ENCODE results near the gene KTN1.

The KTN1 gene

DNA sequence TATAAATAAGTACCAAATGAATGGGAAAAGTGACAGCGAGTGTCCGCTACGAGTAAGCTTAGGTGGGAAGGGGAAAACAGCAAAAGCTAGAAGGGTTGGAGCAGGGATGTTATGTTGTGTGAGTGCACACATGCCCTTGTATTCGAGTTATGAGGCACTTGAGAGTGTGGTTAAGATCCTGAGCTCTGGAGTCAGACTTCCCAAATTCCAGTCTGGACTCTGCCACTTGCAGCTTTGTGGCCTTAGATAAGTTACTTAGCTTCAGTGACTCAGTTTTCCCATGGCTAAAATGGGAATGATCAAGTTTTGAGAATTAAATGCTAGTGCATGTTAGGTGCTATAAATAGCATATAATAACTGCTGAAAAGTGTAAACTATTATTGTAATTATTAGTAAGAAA, 44.9 kb downstream of the KTN1 start:
- Histone ChIP-seq H3K4me2 (ENCODE audit: insufficient read depth, low read length) (no peak overlapping the region), H3K79me2 (ENCODE audit: insufficient read depth, low read length) (peaks cover 5% of the 10 kb centered on the region), H3K9me3 (ENCODE audit: insufficient read depth, low read length, severe bottlenecking) (peaks cover 7% of the 10 kb centered on the region), H3K4me3 (ENCODE audit: low read depth in 1 of 2, low read length in 2 of 2) (no peak overlapping the region), H3K9ac (ENCODE audit: low read depth, low read length) (no peak overlapping the region), H3K4me1 (ENCODE audit: insufficient read depth, low read length) (no peaks in the 10 kb centered on the region), H2AFZ (ENCODE audit: low read depth, low read length) (no peak overlapping the region), H3K36me3 (ENCODE audit: insufficient read depth, low read length) (peaks cover 78% of the 10 kb centered on the region), H3K27me3 (ENCODE audit: insufficient read depth, low read length, poor library complexity) (no peaks in the 10 kb centered on the region), H3K27ac (ENCODE audit: low read length) (no peak overlapping the region), H4K20me1 (ENCODE audit: insufficient read depth, low read length) (no peaks in the 10 kb centered on the region)
- ATAC-seq (ENCODE audit: insufficient read depth, low read depth) (no peak), DNase-seq (no peak)
- TF ChIP-seq, protein P1, sequence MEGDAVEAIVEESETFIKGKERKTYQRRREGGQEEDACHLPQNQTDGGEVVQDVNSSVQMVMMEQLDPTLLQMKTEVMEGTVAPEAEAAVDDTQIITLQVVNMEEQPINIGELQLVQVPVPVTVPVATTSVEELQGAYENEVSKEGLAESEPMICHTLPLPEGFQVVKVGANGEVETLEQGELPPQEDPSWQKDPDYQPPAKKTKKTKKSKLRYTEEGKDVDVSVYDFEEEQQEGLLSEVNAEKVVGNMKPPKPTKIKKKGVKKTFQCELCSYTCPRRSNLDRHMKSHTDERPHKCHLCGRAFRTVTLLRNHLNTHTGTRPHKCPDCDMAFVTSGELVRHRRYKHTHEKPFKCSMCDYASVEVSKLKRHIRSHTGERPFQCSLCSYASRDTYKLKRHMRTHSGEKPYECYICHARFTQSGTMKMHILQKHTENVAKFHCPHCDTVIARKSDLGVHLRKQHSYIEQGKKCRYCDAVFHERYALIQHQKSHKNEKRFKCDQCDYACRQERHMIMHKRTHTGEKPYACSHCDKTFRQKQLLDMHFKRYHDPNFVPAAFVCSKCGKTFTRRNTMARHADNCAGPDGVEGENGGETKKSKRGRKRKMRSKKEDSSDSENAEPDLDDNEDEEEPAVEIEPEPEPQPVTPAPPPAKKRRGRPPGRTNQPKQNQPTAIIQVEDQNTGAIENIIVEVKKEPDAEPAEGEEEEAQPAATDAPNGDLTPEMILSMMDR (IDR thresholded peaks at IDR 0.05; ENCODE audit: borderline replicate concordance, extremely low read depth, low read length, poor library complexity, severe bottlenecking): no peak
- TF ChIP-seq EZH2 (IDR thresholded peaks at IDR 0.05; ENCODE audit: borderline replicate concordance, low read depth, low read length, severe bottlenecking): no peak

DNA sequence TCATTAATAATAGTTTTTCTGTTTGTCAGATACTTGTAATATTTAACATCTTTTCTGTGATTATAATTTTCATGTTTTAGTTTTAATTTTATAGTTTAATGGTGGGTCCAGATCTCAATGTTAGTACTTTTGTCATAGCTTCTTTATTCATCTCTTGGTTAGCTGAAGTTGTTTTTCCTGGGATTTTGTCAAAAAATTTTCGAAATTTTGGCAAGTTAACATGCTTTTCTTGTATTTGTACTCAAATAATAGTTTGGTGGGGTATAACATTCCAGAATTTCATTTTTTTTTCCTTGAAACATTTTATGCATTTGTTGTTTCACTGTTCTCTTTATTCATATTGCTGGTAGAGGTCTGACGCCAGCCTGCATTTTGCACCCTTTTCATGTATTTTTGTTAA, 45.5 kb downstream of the KTN1 start:
- H3K4me2 ChIP-seq (ENCODE audit: insufficient read depth, low read length): no peak overlapping the region
- peaks cover 5% of the 10 kb centered on the region for H3K79me2 ChIP-seq (ENCODE audit: insufficient read depth, low read length)
- no peak for ATAC-seq (ENCODE audit: insufficient read depth, low read depth)
- no peaks in the 10 kb centered on the region for H3K4me1 ChIP-seq (ENCODE audit: insufficient read depth, low read length)
- no peak for DNase-seq
- H3K36me3 ChIP-seq (ENCODE audit: insufficient read depth, low read length): peaks cover 78% of the 10 kb centered on the region
- H2AFZ ChIP-seq (ENCODE audit: low read depth, low read length): no peak overlapping the region
- no peaks in the 10 kb centered on the region for H4K20me1 ChIP-seq (ENCODE audit: insufficient read depth, low read length)
- TF ChIP-seq EZH2 (IDR thresholded peaks at IDR 0.05; ENCODE audit: borderline replicate concordance, low read depth, low read length, severe bottlenecking): no peak
- TF ChIP-seq, protein P1 (IDR thresholded peaks at IDR 0.05; ENCODE audit: borderline replicate concordance, extremely low read depth, low read length, poor library complexity, severe bottlenecking): no peak
- no peaks in the 10 kb centered on the region for H3K27me3 ChIP-seq (ENCODE audit: insufficient read depth, low read length, poor library complexity)
- peaks cover 1% of the 10 kb centered on the region for H3K9me3 ChIP-seq (ENCODE audit: insufficient read depth, low read length, severe bottlenecking)
- H3K9ac ChIP-seq (ENCODE audit: low read depth, low read length): no peak overlapping the region
- H3K4me3 ChIP-seq (ENCODE audit: low read depth in 1 of 2, low read length in 2 of 2): no peak overlapping the region
- H3K27ac ChIP-seq (ENCODE audit: low read length): no peak overlapping the region

DNA sequence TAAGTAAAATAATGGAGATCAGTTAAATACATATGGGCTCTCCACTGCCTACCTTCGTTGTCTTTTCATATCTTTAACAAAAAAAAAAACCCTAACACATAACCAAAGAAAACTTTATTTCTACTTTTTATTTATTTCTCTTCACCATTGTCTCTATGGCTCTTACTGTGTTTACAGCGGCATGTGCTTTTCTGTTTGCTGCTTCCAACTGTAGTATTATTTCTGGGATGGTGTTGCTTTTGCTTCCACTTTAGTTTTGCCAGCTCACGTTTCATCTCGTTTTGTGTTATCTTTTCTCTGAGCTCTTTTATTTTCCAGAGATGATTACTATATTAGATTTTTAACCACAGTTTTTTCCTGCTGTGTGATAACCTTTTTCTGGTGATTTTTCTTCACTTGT, 46.1 kb downstream of the KTN1 start:
- no peak for TF ChIP-seq EZH2 (IDR thresholded peaks at IDR 0.05; ENCODE audit: borderline replicate concordance, low read depth, low read length, severe bottlenecking)
- TF ChIP-seq, protein P1 (IDR thresholded peaks at IDR 0.05; ENCODE audit: borderline replicate concordance, extremely low read depth, low read length, poor library complexity, severe bottlenecking): no peak
- no peak overlapping the region for H3K4me3 ChIP-seq (ENCODE audit: low read depth in 1 of 2, low read length in 2 of 2)
- no peak for DNase-seq

DNA sequence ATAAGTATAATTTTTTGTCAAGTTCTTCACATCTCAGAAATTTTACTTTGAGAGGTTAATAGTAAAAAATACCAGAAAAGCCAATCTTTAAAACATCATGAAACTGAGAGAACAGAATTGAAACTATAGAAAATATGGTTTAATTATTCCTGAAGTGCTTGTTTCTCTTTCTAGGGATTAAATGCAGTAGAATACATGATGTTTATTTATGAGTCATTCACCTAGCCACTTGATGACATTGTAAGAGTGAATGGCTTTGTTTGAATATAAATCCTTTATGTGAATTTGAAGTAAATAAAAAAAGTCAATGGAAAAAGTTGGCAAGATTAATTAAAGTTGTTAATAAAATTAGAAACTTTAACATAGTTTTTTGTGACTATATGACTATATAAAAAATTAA, 48.4 kb downstream of the KTN1 start:
- TF ChIP-seq, protein P1 (IDR thresholded peaks at IDR 0.05; ENCODE audit: borderline replicate concordance, extremely low read depth, low read length, poor library complexity, severe bottlenecking): no peak
- no peak for TF ChIP-seq EZH2 (IDR thresholded peaks at IDR 0.05; ENCODE audit: borderline replicate concordance, low read depth, low read length, severe bottlenecking)
- Histone ChIP-seq H3K9me3 (ENCODE audit: insufficient read depth, low read length, severe bottlenecking) (no peaks in the 10 kb centered on the region), H3K36me3 (ENCODE audit: insufficient read depth, low read length) (peaks cover 73% of the 10 kb centered on the region)

More for the DNA sequence above, 46.1 kb downstream of the KTN1 start:
- H3K9ac ChIP-seq (ENCODE audit: low read depth, low read length): no peak overlapping the region
- H4K20me1 ChIP-seq (ENCODE audit: insufficient read depth, low read length): no peaks in the 10 kb centered on the region
- H3K4me1 ChIP-seq (ENCODE audit: insufficient read depth, low read length): no peaks in the 10 kb centered on the region
- H3K27ac ChIP-seq (ENCODE audit: low read length): no peak overlapping the region
- no peak overlapping the region for H3K4me2 ChIP-seq (ENCODE audit: insufficient read depth, low read length)
- peaks cover 77% of the 10 kb centered on the region for H3K36me3 ChIP-seq (ENCODE audit: insufficient read depth, low read length)
- H3K79me2 ChIP-seq (ENCODE audit: insufficient read depth, low read length): peaks cover 5% of the 10 kb centered on the region
- no peak for ATAC-seq (ENCODE audit: insufficient read depth, low read depth)
- H3K9me3 ChIP-seq (ENCODE audit: insufficient read depth, low read length, severe bottlenecking): no peaks in the 10 kb centered on the region
- H3K27me3 ChIP-seq (ENCODE audit: insufficient read depth, low read length, poor library complexity): no peaks in the 10 kb centered on the region
- H2AFZ ChIP-seq (ENCODE audit: low read depth, low read length): no peak overlapping the region

More for the DNA sequence above, 48.4 kb downstream of the KTN1 start:
- Histone ChIP-seq H3K9ac (ENCODE audit: low read depth, low read length) (no peak overlapping the region), H3K27ac (ENCODE audit: low read length) (no peak overlapping the region), H3K79me2 (ENCODE audit: insufficient read depth, low read length) (peaks cover 5% of the 10 kb centered on the region), H3K4me1 (ENCODE audit: insufficient read depth, low read length) (no peaks in the 10 kb centered on the region), H3K4me3 (ENCODE audit: low read depth in 1 of 2, low read length in 2 of 2) (no peak overlapping the region), H4K20me1 (ENCODE audit: insufficient read depth, low read length) (no peaks in the 10 kb centered on the region), H2AFZ (ENCODE audit: low read depth, low read length) (no peak overlapping the region), H3K4me2 (ENCODE audit: insufficient read depth, low read length) (no peak overlapping the region), H3K27me3 (ENCODE audit: insufficient read depth, low read length, poor library complexity) (no peaks in the 10 kb centered on the region)
- no peak for ATAC-seq (ENCODE audit: insufficient read depth, low read depth)
- no peak for DNase-seq
